Diencephalon (tissue), 1 donor: ENCODE data around the gene ENTHD1. TPM values are rescaled to one million over a fixed set of nuclear protein-coding genes. Genes with fewer than 3 reads are reported as not detected.

Experiments
- small RNA-seq: library from RNA; depleted of rRNA; stranded (forward); fragments of <200 nt; gene quantifications from one replicate; pipeline ENCODE3, GENCODE V24; 2014
- total RNA-seq: library from RNA; depleted of rRNA; stranded (reverse); fragments of >200 nt; gene quantifications from one replicate; pipeline ENCODE4 v1.2.3, GENCODE V29; 2014

Gene ENTHD1
- not detected for total RNA-seq

GRCh38 chr22:39893526-39893925 is at the start of gene ENTHD1:
TSS of gene ENTHD1 (minus strand) at chr22:39893760. CDS start at chr22:39887748, 6,012 bp downstream.

DNA sequence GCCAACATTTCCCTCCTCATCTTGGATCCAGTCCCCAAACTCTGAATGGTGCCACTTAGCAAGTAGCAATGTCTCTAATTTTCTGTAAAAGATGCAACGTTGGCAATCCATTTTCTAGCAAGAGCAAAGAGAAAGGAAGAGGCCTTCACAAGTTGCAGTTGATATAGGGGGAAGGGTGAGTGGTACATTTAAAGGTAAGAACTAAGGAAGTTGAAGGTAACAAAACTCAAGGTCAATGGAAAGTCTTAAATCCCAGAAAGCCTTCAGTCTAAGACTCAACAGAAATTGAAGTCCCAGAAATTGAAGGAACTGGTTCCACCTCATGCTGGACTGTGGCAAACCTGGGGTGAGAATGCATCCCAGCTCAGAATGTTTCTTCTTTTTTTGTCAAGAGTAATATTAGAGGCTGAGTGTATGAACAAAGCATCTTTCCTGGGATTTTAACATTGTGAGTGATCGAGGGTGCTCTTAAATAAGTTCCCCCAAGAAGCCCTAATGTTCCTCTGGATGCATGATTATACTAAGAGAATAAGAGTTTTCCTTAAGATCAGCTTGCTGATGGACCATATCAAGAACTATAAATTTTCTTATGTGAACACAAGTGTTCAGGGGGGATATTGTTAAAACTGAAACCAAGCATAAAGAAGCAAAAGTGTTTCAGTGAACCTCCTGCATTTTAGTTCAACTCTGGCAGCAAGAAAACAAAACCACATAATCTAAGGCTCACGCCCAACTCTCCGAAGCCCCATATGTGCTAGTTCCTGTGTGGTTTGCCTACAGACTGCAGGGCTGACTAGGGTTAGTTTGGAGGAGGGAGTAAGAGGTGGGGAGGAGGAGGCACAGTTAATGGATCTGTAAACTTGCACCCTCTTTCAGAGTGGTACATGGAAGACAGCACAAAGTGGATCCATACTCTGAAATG is 7.0 kb upstream of the ENTHD1 start, which contains the start of gene GRAP2:
Gene GRAP2, plus strand, starts transcription at position 779 of the 922 bp plus-strand sequence. CDS start 46,023 bp downstream, outside the sequence.

Small RNA genes within 50 kb of the gene (small RNA-seq; reads per million reads assigned to genes)
- not detected for gene RN7SKP210

Other genes starting within 250 kb of the ENTHD1 start
- 0.46 TPM for gene GRAP2, start 7.3 kb upstream of the ENTHD1 start, total RNA-seq
- gene TMA7B, start 66.6 kb upstream of the ENTHD1 start, total RNA-seq, result not detected
- gene FAM83F, start 101.2 kb upstream of the ENTHD1 start, total RNA-seq, result 0.46 TPM